HT1080 (cell line): ENCODE measurements around the gene ANKLE2. TPM values are rescaled to one million over a fixed set of nuclear protein-coding genes. Genes with fewer than 3 reads are reported as not detected.

ENCODE experiments used
- DNase-seq: peaks from one replicate; pipeline ENCODE4 v3.0.0-alpha.2; 2015; ENCODE audit warnings: low read depth
- small RNA-seq: library from RNA; depleted of rRNA; stranded (forward); fragments of <200 nt; gene quantifications from one replicate; pipeline ENCODE3, GENCODE V24; 2014
- total RNA-seq: library from RNA; depleted of rRNA; stranded (reverse); fragments of >200 nt; shearing (Covaris generic); gene quantifications from 2 replicates; pipeline ENCODE4 v1.2.3, GENCODE V29; 2014; rRNA removed

ANKLE2 gene
- total RNA-seq, 1 experiment from 2014 or later, result 52.5 TPM

GRCh38 chr12:132689227-132689626 lies 72.4 kb downstream of the ANKLE2 start:
- no peak for DNase-seq

- DNase-seq, result peak; percentile 94
Measured at GRCh38 chr12:132687211-132688164, 74.1 kb downstream of the ANKLE2 start, which contains the start of the genes POLE and PXMP2. Gene POLE, minus strand, starts transcription at chr12:132687342. Its CDS starts 27 bp downstream, at chr12:132687315. Gene PXMP2, plus strand, starts transcription at chr12:132687587. Its CDS starts 84 bp downstream, at chr12:132687671.

- no peak for DNase-seq
Measured at GRCh38 chr12:132686825-132687210, 74.8 kb downstream of the ANKLE2 start.

- no peak for DNase-seq
Measured at GRCh38 chr12:132685400-132685799, 76.2 kb downstream of the ANKLE2 start.

- DNase-seq, result no peak
Measured at GRCh38 chr12:132677492-132677891, 84.1 kb downstream of the ANKLE2 start.

GRCh38 chr12:132675757-132676432 lies 85.7 kb downstream of the ANKLE2 start:
- DNase-seq, result no peak

Small RNAs within 50 kb of the gene (small RNA-seq; reads per million reads assigned to genes)
- not detected for gene RNA5SP379

Other genes starting within 250 kb of the ANKLE2 start
- not detected in 2 replicates for gene LRCOL1, start 151.2 kb downstream of the ANKLE2 start, total RNA-seq
- not detected in 2 replicates for gene P2RX2, start 143.1 kb downstream of the ANKLE2 start, total RNA-seq
- gene POLE, start 74.5 kb downstream of the ANKLE2 start, total RNA-seq, result 35.5 and 39.1 TPM in 2 replicates
- 43.7 TPM in 2 replicates for gene PXMP2, start 74.2 kb downstream of the ANKLE2 start, total RNA-seq
- 125 and 145 TPM in 2 replicates for gene PGAM5, start 51.0 kb downstream of the ANKLE2 start, total RNA-seq
- 76.4 and 80.9 TPM in 2 replicates for gene GOLGA3, start 67.0 kb upstream of the ANKLE2 start, total RNA-seq
- gene CHFR, start 125.8 kb upstream of the ANKLE2 start, total RNA-seq, result 24.2 and 24.7 TPM in 2 replicates
- gene ZNF605, start 194.5 kb upstream of the ANKLE2 start, total RNA-seq, result 4.4 and 5.5 TPM in 2 replicates
- gene ZNF26, start 224.5 kb upstream of the ANKLE2 start, total RNA-seq, result 11.7 and 12.8 TPM in 2 replicates